Stimulated activated memory B cell treated with anti-CD40 and anti-IgM and Interleukin-4, amounts not matched to agents 10 μg/mL and 1 μg/mL and 100 μg/mL, for 72 hours (primary cell): ENCODE results near the gene USP7.
A peak's percentile ranks its signal among the peaks of the same experiment; 100 is the strongest.
"Not testable (repeated sequence)": the region's sequence is repeated elsewhere in the genome, so short reads cannot be mapped to it uniquely, and the experiment has no call there.

Experiments
- ATAC-seq: fragments of 150-1000 bp; cut with Tn5 transposase; 2 replicates; pipeline ENCODE4 v1.10.0; 2021
- H3K27ac Mint-ChIP-seq: one replicate; pipeline ENCODE4 v1.8.0; 2022; ENCODE audit warnings: mild to moderate bottlenecking, mixed read lengths
- H3K27me3 Mint-ChIP-seq: one replicate; pipeline ENCODE4 v1.8.0; 2022; ENCODE audit warnings: mixed read lengths
- H3K36me3 Mint-ChIP-seq: one replicate; pipeline ENCODE4 v1.8.0; 2022; ENCODE audit warnings: mixed read lengths
- H3K4me1 Mint-ChIP-seq: one replicate; pipeline ENCODE4 v1.8.0; 2022; ENCODE audit warnings: mixed read lengths
- H3K4me3 Mint-ChIP-seq: one replicate; pipeline ENCODE4 v1.8.0; 2022; ENCODE audit warnings: mild to moderate bottlenecking, moderate library complexity, mixed read lengths
- H3K9me3 Mint-ChIP-seq: one replicate; pipeline ENCODE4 v1.8.0; 2022; ENCODE audit warnings: mixed read lengths

The USP7 gene

DNA sequence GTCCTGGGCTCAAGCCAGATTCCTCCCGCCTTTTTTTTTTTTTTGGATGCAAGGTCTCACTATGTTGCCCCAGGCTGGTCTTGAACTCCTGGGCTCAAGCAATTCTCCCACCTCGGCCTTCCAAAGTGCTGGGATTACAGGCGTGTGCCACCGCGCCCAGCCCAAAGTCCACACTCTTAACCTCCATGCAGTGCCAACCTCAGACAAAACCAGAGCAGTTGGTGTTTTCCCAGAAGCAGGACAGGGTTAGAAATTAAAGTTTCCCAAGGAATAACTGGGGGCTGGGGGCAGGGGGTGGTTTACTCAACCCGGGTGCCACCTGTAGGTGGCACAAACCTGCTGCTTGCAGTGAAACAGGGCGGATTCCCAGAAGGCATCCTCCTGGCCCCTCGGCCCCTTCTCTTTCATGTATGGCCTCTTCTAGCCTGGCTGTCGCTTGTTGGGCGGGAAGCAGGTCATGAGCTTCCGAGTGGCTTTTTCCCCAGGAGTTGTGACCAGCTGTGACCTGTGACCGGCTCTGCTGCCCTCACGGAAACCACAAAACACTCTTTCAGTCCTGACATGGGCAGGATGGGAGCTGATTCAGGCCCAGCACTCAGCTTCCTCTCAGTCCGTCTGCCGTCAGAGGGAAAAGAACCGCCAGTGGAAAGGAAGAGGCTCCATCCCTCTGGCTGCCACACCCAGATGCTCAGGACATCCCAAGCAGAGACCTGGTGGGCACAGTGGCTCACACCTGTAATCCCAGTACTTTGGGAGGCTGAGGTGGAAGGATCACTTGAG, 25.6 kb upstream of the USP7 start:
- Mint-ChIP-seq H3K27ac (no peak overlapping the region), H3K4me3 (no peak overlapping the region), H3K36me3 (no peaks in the 10 kb centered on the region), H3K9me3 (no peaks in the 10 kb centered on the region), H3K27me3 (no peaks in the 10 kb centered on the region), H3K4me1 (no peaks in the 10 kb centered on the region)
- ATAC-seq, result no peak

DNA sequence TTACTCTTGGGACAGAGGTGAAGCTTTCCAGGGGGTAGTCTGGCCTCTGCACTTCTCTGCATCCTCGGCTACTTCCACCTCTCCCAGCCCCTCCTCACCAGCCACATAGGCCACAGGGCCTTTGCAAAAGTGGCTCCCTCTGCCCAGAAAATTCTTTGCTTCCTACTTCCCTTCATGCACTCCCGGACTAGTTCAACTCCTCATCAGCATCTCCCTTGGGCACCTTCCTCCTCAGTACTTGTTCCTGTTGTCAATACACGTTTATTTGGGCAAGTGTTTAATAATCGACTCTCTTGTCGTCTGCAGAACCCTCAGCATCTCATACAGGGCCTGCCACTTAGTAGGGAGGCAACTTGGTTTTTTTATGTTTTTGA, 23.1 kb upstream of the USP7 start:
- Mint-ChIP-seq H3K27ac (no peak overlapping the region), H3K36me3 (no peaks in the 10 kb centered on the region), H3K4me3 (no peak overlapping the region), H3K9me3 (no peaks in the 10 kb centered on the region), H3K27me3 (no peaks in the 10 kb centered on the region), H3K4me1 (no peaks in the 10 kb centered on the region)
- ATAC-seq, result no peak

DNA sequence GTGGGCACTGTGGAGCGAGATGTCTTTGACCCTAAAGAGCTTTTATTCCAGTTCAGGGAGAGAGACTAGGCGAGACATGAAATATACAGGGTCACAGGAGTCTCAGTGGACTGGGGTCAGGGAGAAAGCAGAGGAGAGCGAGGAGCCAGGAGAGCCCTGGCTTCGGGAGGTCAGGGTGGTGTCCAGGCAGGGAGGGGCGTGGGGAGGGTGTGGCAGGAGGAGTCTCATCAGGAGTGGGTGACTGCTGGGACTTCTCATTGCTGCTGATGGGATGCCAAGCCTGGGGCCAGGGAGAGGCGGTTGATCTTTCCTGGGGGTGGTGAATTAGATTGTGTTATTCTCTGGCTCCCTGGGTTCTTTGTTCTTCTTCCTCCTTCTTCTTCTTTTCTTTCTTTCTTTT, 22.4 kb upstream of the USP7 start:
- no peaks in the 10 kb centered on the region for H3K4me1 Mint-ChIP-seq
- H3K9me3 Mint-ChIP-seq, result no peaks in the 10 kb centered on the region
- H3K27me3 Mint-ChIP-seq, result no peaks in the 10 kb centered on the region
- H3K36me3 Mint-ChIP-seq, result no peaks in the 10 kb centered on the region
- ATAC-seq, result no peak
- H3K4me3 Mint-ChIP-seq, result no peak overlapping the region
- H3K27ac Mint-ChIP-seq, result no peak overlapping the region

DNA sequence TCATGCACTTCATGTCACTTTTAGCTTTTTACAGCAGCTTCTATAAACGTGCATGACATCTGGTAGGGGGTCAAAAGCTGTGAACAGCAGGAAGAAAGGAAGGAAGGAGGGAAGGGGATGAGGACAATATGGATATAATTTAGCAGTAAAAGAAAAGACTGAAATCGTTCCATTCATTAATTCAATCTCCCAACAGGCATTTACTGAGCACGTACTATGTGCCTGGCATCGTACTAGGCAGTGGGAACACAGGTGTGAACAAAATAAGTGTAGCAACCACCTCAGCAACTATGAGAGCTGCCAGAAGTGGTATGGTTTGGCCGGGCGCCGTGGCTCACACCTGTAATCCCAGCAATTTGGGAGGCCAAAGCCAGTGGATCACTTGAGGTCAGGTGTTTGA, 19.1 kb upstream of the USP7 start:
- no peak for ATAC-seq
- Mint-ChIP-seq H3K4me1 (no peaks in the 10 kb centered on the region), H3K36me3 (no peaks in the 10 kb centered on the region), H3K27me3 (no peaks in the 10 kb centered on the region), H3K4me3 (no peak overlapping the region), H3K9me3 (no peaks in the 10 kb centered on the region), H3K27ac (no peak overlapping the region)

DNA sequence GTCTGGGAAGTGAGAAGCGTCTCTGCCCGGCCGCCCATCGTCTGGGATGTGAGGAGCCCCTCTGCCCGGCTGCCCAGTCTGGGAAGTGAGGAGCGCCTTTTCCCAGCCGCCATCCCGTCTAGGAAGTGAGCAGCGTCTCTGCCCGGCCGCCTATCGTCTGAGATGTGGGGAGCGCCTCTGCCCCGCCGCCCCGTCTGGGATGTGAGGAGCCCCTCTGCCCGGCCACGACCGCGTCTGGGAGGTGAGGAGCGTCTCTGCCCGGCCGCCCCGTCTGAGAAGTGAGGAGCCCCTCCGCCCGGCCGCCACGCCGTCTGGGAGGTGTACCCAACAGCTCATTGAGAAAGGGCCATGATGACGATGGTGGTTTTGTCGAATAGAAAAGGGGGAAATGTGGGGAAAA, 18.2 kb upstream of the USP7 start:
- not testable (repeated sequence) for H3K9me3 Mint-ChIP-seq, H3K36me3 Mint-ChIP-seq, H3K27ac Mint-ChIP-seq, H3K4me1 Mint-ChIP-seq, H3K4me3 Mint-ChIP-seq, ATAC-seq, H3K27me3 Mint-ChIP-seq

DNA sequence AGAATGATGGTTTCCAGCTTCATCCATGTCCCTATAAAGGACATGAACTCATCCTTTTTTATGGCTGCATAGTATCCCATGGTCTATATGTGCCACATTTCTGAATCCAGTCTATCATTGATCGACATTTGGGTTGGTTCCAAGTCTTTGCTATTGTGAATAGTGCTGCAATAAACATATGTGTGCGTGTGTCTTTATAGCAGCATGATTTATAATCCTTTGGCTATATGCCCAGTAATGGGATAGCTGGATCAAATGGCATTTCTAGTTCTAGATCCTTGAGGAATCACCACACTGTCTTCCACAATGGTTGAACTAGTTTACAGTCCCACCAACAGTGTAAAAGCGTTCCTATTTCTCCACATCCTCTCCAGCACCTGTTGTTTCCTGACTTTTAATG, 12.5 kb upstream of the USP7 start:
- not testable (repeated sequence) for H3K27ac Mint-ChIP-seq, H3K27me3 Mint-ChIP-seq, H3K36me3 Mint-ChIP-seq, H3K4me1 Mint-ChIP-seq, ATAC-seq, H3K4me3 Mint-ChIP-seq, H3K9me3 Mint-ChIP-seq

DNA sequence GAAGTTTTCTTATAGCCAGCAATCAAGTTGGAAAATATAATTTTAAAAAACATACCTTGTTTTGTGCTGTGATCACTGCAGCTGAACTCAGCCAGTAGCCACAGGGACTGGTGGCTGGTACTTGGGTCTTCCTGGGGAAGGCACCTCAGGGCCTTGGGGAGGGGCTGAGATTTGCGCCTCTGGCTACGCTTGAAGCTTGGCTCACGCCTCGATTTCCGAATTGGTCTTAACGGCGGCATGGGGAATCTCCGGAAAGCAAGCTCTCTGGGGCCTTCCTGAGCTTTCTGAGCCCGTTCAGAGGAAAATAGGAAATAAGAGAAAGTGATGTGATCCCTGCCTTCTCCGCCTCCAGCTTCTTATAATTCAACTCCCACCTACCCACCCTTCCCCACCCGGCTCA, 11.3 kb upstream of the USP7 start:
- ATAC-seq, result no peak
- Mint-ChIP-seq H3K27ac (no peak overlapping the region), H3K36me3 (peaks cover 6% of the 10 kb centered on the region), H3K4me3 (no peak overlapping the region), H3K27me3 (peaks cover 9% of the 10 kb centered on the region), H3K9me3 (peaks cover 4% of the 10 kb centered on the region), H3K4me1 (no peaks in the 10 kb centered on the region)

DNA sequence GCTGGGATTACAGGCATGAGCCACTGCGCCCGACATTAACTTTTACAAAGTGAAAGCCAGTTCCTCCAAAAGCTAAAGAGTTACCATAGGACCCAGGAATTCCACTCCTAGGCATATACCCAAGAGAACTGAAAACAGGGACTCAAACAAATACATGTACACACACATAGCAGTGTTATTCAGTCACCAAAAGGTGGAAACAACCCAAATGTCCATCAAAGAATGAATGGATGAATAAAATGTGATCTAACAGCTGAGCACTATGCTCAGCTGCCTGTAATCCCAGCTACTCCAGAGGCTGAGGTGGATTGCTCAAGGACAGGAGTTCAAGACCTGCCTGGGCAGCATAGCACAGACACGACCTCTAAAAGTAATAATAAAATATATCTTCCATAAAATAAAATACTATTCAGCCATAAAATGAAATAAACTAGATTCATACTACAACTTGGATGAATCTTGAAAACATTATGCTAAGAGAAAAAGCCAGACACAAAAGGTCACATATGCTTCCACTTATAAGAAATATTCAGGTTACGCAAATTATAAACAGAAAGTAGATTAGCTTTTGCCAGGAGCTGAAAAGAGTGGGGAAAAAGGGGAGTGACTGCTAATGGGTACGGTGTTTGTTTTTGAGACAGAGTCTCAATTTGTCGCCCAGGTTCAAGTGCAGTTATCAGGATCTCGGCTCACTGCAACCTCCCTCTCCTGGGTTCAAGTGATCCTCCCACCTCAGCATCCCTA, 9.3 kb upstream of the USP7 start:
- Mint-ChIP-seq H3K36me3 (peaks cover 6% of the 10 kb centered on the region), H3K4me1 (no peaks in the 10 kb centered on the region), H3K9me3 (peaks cover 4% of the 10 kb centered on the region), H3K27ac (no peak overlapping the region), H3K27me3 (peaks cover 9% of the 10 kb centered on the region), H3K4me3 (no peak overlapping the region)
- no peak for ATAC-seq

DNA sequence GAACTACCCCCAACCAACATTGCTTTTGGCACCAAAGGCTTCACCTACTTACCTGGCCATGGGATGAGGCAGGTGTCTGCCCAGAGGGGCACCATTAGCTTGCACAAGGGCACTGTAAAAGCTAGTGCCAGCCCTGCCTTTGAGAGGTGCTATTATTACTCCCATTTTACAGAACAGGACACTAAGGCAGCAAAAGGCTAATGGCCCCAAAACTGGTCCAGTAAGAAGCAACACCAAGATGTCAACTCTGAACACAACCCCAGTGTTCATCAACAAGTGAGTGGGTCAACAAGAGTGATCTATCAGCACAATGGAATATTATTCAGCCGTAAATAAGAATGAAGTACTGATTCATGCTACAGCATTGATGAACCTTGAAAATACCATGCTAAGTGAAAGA, 7.7 kb upstream of the USP7 start:
- no peak for ATAC-seq
- H3K4me3 Mint-ChIP-seq, result no peak overlapping the region
- peaks cover 4% of the 10 kb centered on the region for H3K4me1 Mint-ChIP-seq
- H3K27ac Mint-ChIP-seq, result no peak overlapping the region
- no peaks in the 10 kb centered on the region for H3K9me3 Mint-ChIP-seq
- H3K36me3 Mint-ChIP-seq, result no peaks in the 10 kb centered on the region
- H3K27me3 Mint-ChIP-seq, result no peaks in the 10 kb centered on the region

DNA sequence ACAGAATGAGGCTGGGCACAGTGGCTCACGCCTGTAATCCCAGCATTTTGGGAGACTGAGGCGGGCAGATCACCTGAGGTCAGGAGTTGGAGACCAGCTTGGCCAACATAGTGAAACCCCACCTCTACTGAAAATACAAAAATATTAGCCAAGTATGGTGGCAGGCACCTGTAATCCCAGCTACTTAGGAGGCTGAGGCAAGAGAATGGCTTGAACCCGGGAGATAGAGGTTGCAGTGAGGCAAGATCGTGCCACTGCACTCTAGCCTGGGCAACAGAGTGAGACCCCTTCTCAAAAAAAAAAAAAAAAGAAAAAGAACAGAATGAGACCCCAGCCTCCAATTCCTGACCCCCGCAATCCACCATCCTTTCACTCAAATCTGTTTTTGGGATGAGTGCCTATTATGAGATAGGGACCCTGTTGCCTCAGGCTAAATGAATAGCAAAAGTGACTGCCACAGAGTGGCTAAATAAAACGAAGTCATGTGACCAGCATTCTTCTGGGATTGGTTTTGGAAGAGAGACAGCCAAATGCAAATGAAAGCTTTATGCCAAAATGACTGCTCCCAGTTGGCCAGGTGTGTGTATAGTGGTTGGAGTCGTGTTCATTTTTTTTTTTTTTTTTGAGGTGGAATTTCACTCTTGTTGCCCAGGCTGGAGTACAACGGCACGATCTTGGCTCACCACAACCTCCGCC, 5.6 kb upstream of the USP7 start:
- H3K4me1 Mint-ChIP-seq, H3K27me3 Mint-ChIP-seq, H3K9me3 Mint-ChIP-seq, H3K4me3 Mint-ChIP-seq, H3K27ac Mint-ChIP-seq, H3K36me3 Mint-ChIP-seq, ATAC-seq: not testable (repeated sequence)

DNA sequence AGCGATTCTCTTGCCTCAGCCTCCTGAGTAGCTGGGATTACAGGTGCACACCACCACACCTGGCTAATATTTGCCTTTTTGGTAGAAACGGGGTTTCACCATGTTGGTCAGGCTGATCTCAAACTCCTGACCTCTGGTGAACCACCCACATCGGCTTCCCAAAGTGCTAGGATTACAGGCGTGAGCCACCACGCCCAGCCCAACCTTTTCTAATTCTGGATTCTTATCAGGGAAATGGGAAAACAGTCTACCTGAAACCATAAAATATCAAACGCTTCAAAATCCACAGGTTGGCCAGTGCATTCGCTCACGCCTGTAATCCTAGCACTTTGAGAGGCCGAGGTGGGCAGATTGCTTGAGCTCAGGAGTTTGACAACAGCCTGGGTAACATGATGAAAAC, 4.3 kb upstream of the USP7 start:
- not testable (repeated sequence) for ATAC-seq, H3K4me3 Mint-ChIP-seq, H3K4me1 Mint-ChIP-seq, H3K27me3 Mint-ChIP-seq, H3K9me3 Mint-ChIP-seq, H3K36me3 Mint-ChIP-seq, H3K27ac Mint-ChIP-seq

DNA sequence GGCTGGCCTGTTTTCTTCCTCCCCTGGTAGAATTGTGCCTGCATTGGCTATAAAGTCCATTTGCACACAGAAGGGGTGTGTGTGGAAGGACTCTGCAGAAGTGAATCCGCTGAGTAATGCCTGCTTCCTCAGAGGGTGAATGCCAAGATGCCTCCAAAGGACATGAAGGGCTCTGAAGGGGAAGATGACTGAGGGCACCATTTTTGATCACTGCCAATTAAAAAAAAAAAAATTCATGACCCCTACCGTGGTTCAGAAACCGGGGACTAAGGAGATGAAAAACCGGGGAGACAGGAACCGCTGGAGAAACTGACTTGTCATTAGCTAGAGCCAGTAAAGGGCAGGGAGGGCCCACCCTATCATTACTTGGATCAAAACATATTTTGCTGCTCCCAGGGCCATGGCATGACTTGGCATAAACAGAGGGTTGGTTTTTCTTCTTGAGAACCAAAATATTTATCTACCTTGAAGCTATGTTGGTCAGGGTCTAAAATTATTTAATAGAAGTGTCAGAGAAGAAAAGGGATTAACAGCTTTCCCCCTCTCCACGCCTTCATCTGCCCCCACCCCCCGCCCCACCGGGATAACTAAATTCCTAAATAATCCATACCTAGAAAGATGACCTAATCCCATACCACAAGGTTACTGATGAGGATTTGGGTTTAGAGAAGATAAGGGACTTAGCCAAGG, 3.6 kb upstream of the USP7 start:
- H3K27me3 Mint-ChIP-seq, result no peaks in the 10 kb centered on the region
- no peak overlapping the region for H3K4me3 Mint-ChIP-seq
- no peaks in the 10 kb centered on the region for H3K9me3 Mint-ChIP-seq
- peaks cover 3% of the 10 kb centered on the region for H3K36me3 Mint-ChIP-seq
- no peak for ATAC-seq
- H3K27ac Mint-ChIP-seq, result no peak overlapping the region
- peaks cover 7% of the 10 kb centered on the region for H3K4me1 Mint-ChIP-seq

DNA sequence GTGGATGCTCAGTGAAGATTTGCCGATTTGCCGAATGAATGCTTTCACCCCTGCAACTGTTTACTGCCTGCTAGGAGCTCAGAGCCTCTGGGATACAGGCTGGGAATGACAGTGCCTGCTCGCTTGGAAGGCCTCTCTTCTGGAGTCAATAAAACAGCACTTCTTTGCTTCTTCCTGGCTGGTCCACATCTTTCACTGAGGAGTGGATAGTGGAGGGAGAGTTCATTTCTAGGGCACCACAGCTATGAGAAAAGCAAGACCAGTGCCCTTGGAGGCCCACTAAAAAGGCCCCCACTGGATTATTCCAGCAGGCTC, 3.1 kb upstream of the USP7 start:
- H3K27ac Mint-ChIP-seq, result no peak overlapping the region
- peaks cover 7% of the 10 kb centered on the region for H3K36me3 Mint-ChIP-seq
- H3K9me3 Mint-ChIP-seq, result no peaks in the 10 kb centered on the region
- no peak overlapping the region for H3K4me3 Mint-ChIP-seq
- ATAC-seq, result no peak
- peaks cover 12% of the 10 kb centered on the region for H3K4me1 Mint-ChIP-seq
- no peaks in the 10 kb centered on the region for H3K27me3 Mint-ChIP-seq

DNA sequence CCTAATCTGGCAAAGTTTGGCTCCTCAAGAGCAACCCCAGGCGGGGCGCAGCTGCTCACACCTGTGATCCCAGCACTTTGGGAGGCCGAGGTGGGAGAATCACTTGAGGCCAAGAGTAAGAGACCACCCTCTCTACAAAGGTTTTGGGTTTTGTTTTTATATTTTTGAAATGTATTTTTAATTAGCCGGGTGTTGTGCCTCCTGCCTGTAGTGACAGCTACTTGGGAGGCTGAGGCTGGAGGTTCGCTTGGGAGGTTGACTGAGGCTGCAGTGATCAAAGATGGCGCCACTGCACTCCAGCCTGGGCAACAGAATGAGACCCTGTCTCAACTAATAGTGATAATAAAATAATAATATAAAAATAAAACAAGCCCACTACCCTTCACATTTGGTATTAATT, 756 bp upstream of the USP7 start:
- Mint-ChIP-seq H3K27me3 (no peaks in the 10 kb centered on the region), H3K4me3 (peak overlapping the region; percentile 64), H3K27ac (peak overlapping the region; percentile 49), H3K9me3 (no peaks in the 10 kb centered on the region), H3K4me1 (peaks cover 35% of the 10 kb centered on the region), H3K36me3 (peaks cover 7% of the 10 kb centered on the region)
- no peak for ATAC-seq

DNA sequence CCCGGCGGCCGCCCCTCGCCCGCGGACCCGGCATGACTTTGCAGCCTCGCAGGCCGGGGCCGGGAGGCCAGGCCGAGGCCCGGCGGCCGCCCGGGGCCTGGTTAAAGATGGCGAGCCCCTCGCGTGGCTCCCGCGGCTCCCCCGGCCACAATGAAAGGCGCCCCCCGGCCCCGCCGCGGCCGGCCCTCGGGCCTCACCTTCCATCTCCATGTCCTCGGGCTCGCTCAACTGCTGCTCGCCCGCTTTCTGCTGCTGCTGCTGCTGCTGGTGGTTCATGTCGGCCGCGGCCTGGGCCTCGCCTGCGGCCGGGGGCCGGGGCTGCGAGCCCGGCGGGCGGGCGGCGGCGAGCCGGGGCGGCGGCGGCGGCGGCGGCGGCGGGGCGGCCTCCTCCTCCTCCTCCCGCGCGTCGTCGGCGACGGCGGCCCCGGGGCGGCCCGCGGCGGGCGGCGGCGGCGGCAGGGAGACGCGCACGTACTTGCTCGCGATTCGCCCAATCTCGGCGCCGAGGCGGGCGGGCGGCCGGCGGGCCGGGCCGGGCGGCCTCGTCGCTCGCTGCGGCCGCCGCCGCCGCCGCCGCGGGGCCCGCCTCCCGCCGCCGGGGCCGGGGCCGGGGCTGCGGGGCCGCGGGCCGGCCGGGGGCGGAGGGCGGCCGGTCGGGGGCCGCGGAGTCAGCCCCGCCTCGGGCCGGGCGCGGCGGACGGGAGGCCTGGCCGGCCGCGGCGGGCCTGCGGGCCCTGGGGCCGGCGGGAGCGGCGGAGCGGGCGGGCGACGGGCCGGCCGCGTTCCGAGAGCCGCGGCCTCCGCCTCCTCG, 491 bp downstream of the USP7 start:
- ATAC-seq, result peak; percentile 9
- peaks cover 47% of the 10 kb centered on the region for H3K4me1 Mint-ChIP-seq
- no peaks in the 10 kb centered on the region for H3K9me3 Mint-ChIP-seq
- H3K27ac Mint-ChIP-seq, result peak overlapping the region; percentile 93
- H3K36me3 Mint-ChIP-seq, result peaks cover 7% of the 10 kb centered on the region
- H3K27me3 Mint-ChIP-seq, result no peaks in the 10 kb centered on the region
- H3K4me3 Mint-ChIP-seq, result peak overlapping the region; percentile 67
